Measurements from ENCODE around the gene GALNT2.

Gene GALNT2

DNA sequence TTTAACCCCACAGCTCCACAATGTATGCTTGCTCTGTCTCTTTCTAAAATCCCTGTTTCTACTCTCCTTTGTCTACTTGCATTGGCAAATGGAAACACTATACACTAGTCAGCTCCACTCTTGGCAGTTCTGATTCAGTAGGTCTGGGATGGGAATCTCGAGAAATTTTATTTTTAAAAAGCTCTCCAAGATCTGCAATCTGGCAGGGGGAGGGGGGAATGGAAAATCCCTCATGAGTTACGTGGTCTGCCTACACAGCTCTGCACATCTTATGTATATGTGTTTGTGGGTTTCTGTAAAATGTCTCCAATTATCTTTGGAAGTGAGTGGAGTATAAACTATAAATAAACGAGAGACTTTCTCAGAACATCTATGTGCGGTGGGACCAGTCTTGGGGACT lies 9.9 kb upstream of the GALNT2 start:
- TF ChIP-seq, protein P1, sequence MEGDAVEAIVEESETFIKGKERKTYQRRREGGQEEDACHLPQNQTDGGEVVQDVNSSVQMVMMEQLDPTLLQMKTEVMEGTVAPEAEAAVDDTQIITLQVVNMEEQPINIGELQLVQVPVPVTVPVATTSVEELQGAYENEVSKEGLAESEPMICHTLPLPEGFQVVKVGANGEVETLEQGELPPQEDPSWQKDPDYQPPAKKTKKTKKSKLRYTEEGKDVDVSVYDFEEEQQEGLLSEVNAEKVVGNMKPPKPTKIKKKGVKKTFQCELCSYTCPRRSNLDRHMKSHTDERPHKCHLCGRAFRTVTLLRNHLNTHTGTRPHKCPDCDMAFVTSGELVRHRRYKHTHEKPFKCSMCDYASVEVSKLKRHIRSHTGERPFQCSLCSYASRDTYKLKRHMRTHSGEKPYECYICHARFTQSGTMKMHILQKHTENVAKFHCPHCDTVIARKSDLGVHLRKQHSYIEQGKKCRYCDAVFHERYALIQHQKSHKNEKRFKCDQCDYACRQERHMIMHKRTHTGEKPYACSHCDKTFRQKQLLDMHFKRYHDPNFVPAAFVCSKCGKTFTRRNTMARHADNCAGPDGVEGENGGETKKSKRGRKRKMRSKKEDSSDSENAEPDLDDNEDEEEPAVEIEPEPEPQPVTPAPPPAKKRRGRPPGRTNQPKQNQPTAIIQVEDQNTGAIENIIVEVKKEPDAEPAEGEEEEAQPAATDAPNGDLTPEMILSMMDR (IDR thresholded peaks at IDR 0.05; ENCODE audit: extremely low read depth, insufficient read depth, missing control alignments), result no peak
- in situ Hi-C loops (cut with MboI; ENCODE audit: low pct_unique_long_range_greater_than_20kb, low sequenced_read_pairs, unreplicated experiment), result no loop called here
- DNase-seq (ENCODE audit: low spot score), result no peak

DNA sequence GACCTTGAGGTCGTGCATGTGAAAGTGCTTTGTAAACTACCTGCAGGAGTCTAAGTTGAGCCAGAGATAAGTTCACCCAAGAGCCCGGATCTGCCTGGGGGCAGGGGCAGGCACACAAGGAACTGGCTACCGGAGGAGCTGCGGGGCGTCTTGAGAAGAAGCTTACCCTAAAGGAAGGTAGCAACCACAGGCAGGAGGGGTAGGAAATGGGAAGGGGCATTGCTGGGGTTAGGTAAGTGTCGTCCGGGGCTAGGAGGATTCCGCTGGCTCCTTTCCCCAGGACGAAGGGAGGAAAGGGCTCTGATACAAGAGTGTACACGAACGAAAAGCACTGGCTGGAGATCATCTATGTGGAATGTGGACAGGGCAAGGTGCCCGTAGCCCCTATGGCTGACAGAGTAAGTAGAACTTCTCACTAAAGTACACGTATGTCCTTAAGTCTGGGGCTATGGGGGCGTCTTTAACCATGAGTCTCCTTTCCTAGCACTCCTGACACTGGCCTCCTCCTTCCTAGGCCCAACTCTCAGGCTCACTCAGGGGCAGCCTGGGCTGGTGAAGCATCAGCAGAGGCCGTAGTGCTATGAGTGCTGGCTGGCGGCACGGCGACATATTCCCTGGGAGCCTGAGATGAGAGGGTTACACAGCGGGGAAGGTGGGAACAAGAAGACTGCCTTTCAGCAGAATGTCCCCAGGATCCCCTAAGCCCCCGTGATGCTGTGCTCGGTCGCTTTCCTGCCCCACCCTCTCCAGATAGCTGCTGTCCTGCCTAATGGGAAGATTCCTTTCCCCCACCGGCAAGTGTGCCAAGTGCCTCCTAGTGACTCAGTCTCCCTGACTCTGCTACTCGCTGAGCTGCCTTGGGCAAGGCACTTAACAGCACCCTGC lies 9.1 kb upstream of the GALNT2 start:
- TF ChIP-seq, protein P1 (IDR thresholded peaks at IDR 0.05; ENCODE audit: extremely low read depth, insufficient read depth, missing control alignments), result no peak
- in situ Hi-C loops (cut with MboI; ENCODE audit: low pct_unique_long_range_greater_than_20kb, low sequenced_read_pairs, unreplicated experiment), result no loop called here
- DNase-seq (ENCODE audit: low spot score), result no peak

DNA sequence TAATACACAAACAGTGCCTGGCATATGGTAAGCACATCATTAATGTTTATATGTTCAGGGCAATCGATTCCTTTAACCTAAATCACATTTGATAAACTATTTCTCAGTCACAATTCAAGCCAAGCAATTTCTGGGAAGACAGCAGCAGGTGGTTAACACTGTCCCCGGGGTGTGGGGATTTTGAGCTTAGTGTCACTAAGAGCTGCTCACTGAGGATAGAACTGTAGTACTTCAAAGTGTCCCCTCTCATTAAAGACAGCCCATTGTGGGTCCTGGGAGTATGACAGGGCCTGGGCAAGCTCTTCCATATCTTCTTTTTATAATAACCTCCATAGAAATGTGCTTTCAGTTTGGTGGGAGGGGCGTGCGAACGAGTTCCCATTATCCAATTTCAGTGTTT lies 8.4 kb upstream of the GALNT2 start:
- DNase-seq (ENCODE audit: low spot score), result no peak
- TF ChIP-seq, protein P1 (IDR thresholded peaks at IDR 0.05; ENCODE audit: extremely low read depth, insufficient read depth, missing control alignments), result no peak

DNA sequence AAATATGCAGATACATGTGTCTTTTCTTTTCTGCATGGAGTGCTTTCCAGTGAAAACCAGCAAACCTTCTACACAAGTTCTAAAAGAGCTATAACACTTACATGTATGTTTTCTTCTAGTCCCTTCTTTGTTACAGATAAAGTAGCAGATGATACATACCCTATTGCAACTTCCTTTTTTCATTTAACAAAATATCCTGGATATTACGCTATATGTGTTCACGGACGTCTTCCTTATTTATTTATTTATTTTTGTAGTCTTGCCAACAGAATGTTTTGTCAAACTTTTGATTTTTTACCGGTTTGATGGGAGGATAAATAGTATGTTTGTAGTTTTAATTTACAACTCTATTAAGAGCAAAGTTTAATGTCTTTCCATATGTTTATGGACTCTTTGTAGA lies 5.2 kb upstream of the GALNT2 start:
- in situ Hi-C loops (cut with MboI; ENCODE audit: low pct_unique_long_range_greater_than_20kb, low sequenced_read_pairs, unreplicated experiment), result no loop called here
- DNase-seq (ENCODE audit: low spot score), result no peak
- TF ChIP-seq, protein P1 (IDR thresholded peaks at IDR 0.05; ENCODE audit: extremely low read depth, insufficient read depth, missing control alignments), result no peak

More for the DNA sequence above, 8.4 kb upstream of the GALNT2 start:
- in situ Hi-C loops (cut with MboI; ENCODE audit: low pct_unique_long_range_greater_than_20kb, low sequenced_read_pairs, unreplicated experiment), result no loop called here

DNA sequence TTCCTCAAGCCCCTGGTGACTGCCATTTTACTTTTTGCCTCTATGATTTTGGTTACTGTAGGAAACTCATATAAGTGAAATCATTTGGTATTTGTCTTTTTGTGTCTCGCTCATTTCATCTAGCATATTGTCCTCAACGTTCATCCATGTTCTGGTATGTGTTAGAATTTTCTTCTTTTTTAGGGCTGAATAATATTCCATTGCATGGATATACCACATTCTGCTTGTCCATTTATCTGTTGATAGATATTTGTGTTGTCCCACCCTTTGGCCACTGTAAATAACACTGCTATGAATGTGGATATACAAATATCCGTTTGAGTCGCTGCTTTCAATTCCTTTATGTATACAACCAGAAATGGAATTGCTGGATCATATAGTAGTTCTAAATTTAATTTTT lies 4.5 kb upstream of the GALNT2 start:
- DNase-seq (ENCODE audit: low spot score), result no peak
- in situ Hi-C loops (cut with MboI; ENCODE audit: low pct_unique_long_range_greater_than_20kb, low sequenced_read_pairs, unreplicated experiment), result no loop called here
- TF ChIP-seq, protein P1 (IDR thresholded peaks at IDR 0.05; ENCODE audit: extremely low read depth, insufficient read depth, missing control alignments), result no peak

DNA sequence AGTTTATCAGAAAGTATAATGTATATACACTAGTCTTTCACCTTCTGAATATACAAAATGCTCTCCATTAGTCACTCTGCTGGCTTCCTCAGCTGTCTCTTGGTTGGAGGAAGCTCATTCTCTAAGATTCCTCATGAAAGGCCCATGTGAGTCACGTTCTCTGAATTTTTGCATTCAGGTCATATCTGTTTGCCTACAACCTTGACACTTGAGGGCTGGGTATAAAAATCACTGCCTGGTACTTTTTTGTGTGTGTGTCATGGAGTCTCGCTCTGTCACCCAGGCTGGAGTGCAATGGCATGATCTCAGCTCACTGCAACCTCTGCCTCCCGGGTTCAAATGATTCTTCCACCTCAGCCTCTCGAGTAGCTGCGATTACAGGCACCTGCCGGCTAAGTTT lies 2.8 kb upstream of the GALNT2 start:
- in situ Hi-C loops (cut with MboI; ENCODE audit: low pct_unique_long_range_greater_than_20kb, low sequenced_read_pairs, unreplicated experiment), result no loop called here
- no peak for DNase-seq (ENCODE audit: low spot score)
- TF ChIP-seq, protein P1 (IDR thresholded peaks at IDR 0.05; ENCODE audit: extremely low read depth, insufficient read depth, missing control alignments), result no peak
